DND-41 (cell line): Measurements from ENCODE around the gene KCNG4.

Experiments
- ATAC-seq: fragments of 200-7000 bp; cut with Tn5 transposase; 3 replicates; pipeline ENCODE4 v1.9.1; 2021; ENCODE audit warnings: low read depth; ENCODE audit not compliant: insufficient read depth
- DNase-seq: peaks from one replicate; pipeline ENCODE4 v3.0.0-alpha.2; 2020
- H2AFZ ChIP-seq: 2 replicates; pipeline ENCODE4 v1.6.0; 2012; ENCODE audit warnings: low read depth, low read length
- H3K27ac ChIP-seq: 2 replicates; pipeline ENCODE4 v1.5.1; 2012; ENCODE audit warnings: low read length, inconsistent platforms
- H3K27me3 ChIP-seq: fragments of 200-600 bp; sonication (generic); 2 replicates; pipeline ENCODE4 v1.6.0; 2012; ENCODE audit warnings: low read length, mild to moderate bottlenecking, inconsistent platforms; ENCODE audit not compliant: insufficient read depth, poor library complexity
- H3K36me3 ChIP-seq: 2 replicates; pipeline ENCODE4 v1.5.1; 2012; ENCODE audit warnings: low read length, inconsistent platforms; ENCODE audit not compliant: insufficient read depth
- H3K4me1 ChIP-seq: 2 replicates; pipeline ENCODE4 v1.5.1; 2012; ENCODE audit warnings: mild to moderate bottlenecking, low read length; ENCODE audit not compliant: insufficient read depth
- H3K4me2 ChIP-seq: 2 replicates; pipeline ENCODE4 v1.6.0; 2012; ENCODE audit warnings: mild to moderate bottlenecking, moderate library complexity, low read length, inconsistent platforms; ENCODE audit not compliant: insufficient read depth
- H3K4me3 ChIP-seq, 2 experiments: fragments of 200-600 bp in 1 of 2; shearing (Covaris generic) in 1 of 2; 2 replicates each; pipeline ENCODE4 v1.5.1; 2012 to 2016; ENCODE audit warnings: inconsistent platforms in 2 of 2, low read length in 2 of 2, mild to moderate bottlenecking in 2 of 2, low read depth in 1 of 2, moderate library complexity in 1 of 2
- H3K79me2 ChIP-seq: 2 replicates; pipeline ENCODE4 v1.6.0; 2012; ENCODE audit warnings: low read length, inconsistent platforms; ENCODE audit not compliant: insufficient read depth
- H3K9ac ChIP-seq: 2 replicates; pipeline ENCODE4 v1.6.0; 2012; ENCODE audit warnings: low read depth, mild to moderate bottlenecking, inconsistent platforms, low read length, moderate library complexity
- H3K9me3 ChIP-seq: 2 replicates; pipeline ENCODE4 v1.5.1; 2012; ENCODE audit warnings: low read length, moderate library complexity, mild to moderate bottlenecking, inconsistent platforms; ENCODE audit not compliant: insufficient read depth, severe bottlenecking
- H4K20me1 ChIP-seq: 2 replicates; pipeline ENCODE4 v1.6.0; 2012; ENCODE audit warnings: low read length; ENCODE audit not compliant: insufficient read depth
- CTCF ChIP-seq: IDR thresholded peaks from 2 replicates; pipeline ENCODE4 v1.5.1; 2012; ENCODE audit warnings: borderline replicate concordance, low read length, moderate library complexity, mild to moderate bottlenecking; ENCODE audit not compliant: poor library complexity, severe bottlenecking; ENCODE audit errors: extremely low read depth
- EZH2 ChIP-seq: IDR thresholded peaks from 3 replicates; pipeline ENCODE4 v1.6.1; 2012; ENCODE audit warnings: borderline replicate concordance, low read depth, mild to moderate bottlenecking, moderate library complexity, low read length, inconsistent platforms; ENCODE audit not compliant: severe bottlenecking

KCNG4 gene

GRCh38 chr16:84215531-84215930, 24.3 kb downstream of the KCNG4 start:
- Histone ChIP-seq H4K20me1 (no peaks in the 10 kb centered on the region), H3K4me2 (no peak overlapping the region), H3K4me1 (no peaks in the 10 kb centered on the region), H3K9me3 (no peaks in the 10 kb centered on the region), H3K9ac (no peak overlapping the region), H3K36me3 (no peaks in the 10 kb centered on the region), H3K4me3 (no peak overlapping the region), H3K27ac (no peak overlapping the region), H2AFZ (no peak overlapping the region), H3K27me3 (no peaks in the 10 kb centered on the region), H3K79me2 (no peaks in the 10 kb centered on the region)
- ATAC-seq (no peak), DNase-seq (no peak)
- TF ChIP-seq EZH2 (no peak), CTCF (no peak)

DNA sequence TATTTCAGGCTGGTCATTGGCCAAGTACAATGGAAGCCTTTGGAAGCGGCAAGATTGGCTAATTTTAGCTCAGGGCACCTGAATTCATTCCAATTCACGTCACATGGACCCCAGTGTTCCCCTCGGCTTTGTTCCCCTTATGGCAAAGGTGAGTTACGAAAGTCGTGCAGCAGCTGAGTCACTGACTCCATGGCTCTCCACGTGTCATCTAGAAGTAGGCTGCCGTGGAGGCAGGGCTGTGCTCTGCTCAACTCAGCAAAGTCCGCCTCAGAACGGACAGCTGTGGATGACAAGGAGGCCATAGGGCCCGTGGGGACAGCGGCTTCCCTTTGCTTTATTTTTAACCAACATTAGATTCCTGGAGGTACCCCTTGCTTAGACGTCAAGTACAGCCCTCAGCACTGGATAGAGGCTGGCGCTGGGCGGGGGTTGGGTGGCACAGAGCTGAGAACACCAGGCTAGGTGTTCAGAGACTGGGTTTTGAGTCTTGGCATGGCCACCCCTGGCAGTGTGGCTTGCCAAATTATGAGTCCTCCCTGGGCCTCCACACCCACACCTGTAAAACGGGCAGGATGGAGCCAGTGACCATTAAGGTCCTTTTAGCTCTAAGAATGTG, 25.3 kb downstream of the KCNG4 start:
- DNase-seq: no peak
- no peak overlapping the region for H3K9ac ChIP-seq

DNA sequence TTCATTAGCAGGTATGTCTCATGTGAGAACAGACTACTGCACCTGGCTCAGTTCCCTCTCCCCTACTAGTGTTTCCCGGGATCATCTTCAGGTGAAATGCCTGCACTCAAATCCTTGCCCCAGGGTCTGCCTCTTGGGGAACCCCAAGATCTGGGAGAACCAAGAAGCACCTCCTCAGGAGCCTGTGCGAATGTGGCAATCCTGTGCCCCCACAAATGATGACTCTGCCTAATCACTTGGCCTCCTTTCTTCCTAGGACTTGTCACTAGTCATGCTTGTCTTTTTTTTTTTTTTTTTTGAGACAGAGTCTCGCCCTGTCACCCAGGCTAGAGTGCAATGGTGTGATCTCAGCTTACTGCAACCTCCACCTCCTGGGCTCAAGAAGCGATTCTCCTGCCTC, 27.2 kb downstream of the KCNG4 start:
- DNase-seq (no peak), ATAC-seq (no peak)
- peaks cover 2% of the 10 kb centered on the region; the same call in 1 of the 2 replicates for H4K20me1 ChIP-seq

More for the DNA sequence above, 25.3 kb downstream of the KCNG4 start:
- no peak for ATAC-seq
- no peaks in the 10 kb centered on the region for H3K4me1 ChIP-seq
- no peak overlapping the region for H2AFZ ChIP-seq
- no peaks in the 10 kb centered on the region for H3K79me2 ChIP-seq
- TF ChIP-seq EZH2 (no peak), CTCF (no peak)
- H3K4me2 ChIP-seq: no peak overlapping the region
- H3K4me3 ChIP-seq: no peak overlapping the region
- H3K36me3 ChIP-seq: no peaks in the 10 kb centered on the region
- H4K20me1 ChIP-seq: no peaks in the 10 kb centered on the region
- H3K27me3 ChIP-seq: no peaks in the 10 kb centered on the region
- H3K27ac ChIP-seq: no peak overlapping the region
- H3K9me3 ChIP-seq: no peaks in the 10 kb centered on the region

More for the DNA sequence above, 27.2 kb downstream of the KCNG4 start:
- no peaks in the 10 kb centered on the region for H3K27me3 ChIP-seq
- no peak for TF ChIP-seq CTCF
- TF ChIP-seq EZH2: no peak
- no peak overlapping the region for H3K4me2 ChIP-seq
- H2AFZ ChIP-seq: no peak overlapping the region
- no peaks in the 10 kb centered on the region for H3K4me1 ChIP-seq
- H3K27ac ChIP-seq: no peak overlapping the region
- H3K4me3 ChIP-seq: no peak overlapping the region
- no peaks in the 10 kb centered on the region for H3K9me3 ChIP-seq
- no peaks in the 10 kb centered on the region for H3K36me3 ChIP-seq
- H3K79me2 ChIP-seq: no peaks in the 10 kb centered on the region
- no peak overlapping the region for H3K9ac ChIP-seq
